Naive B cell (primary cell): Measurements from ENCODE around the gene KCNA4. TPM values are rescaled to one million over a fixed set of nuclear protein-coding genes. Genes with fewer than 3 reads are reported as not detected.
A peak's percentile ranks its signal among the peaks of the same experiment; 100 is the strongest.
"Not testable (repeated sequence)": the region's sequence is repeated elsewhere in the genome, so short reads cannot be mapped to it uniquely, and the experiment has no call there.

Experiments used
- ATAC-seq, 2 donors: fragments of 150-1000 bp; cut with Tn5 transposase; 2 replicates each; pipeline ENCODE4 v1.10.0; 2021; ENCODE audit warnings: low read depth in 2 of 2, mild to moderate bottlenecking in 2 of 2, moderate library complexity in 2 of 2
- DNase-seq: peaks from one replicate; pipeline ENCODE4 v3.0.0; 2022
- H3K27ac Mint-ChIP-seq, 6 donors: one replicate each; pipeline ENCODE4 v1.8.0; 2020 to 2022; ENCODE audit warnings: mild to moderate bottlenecking in 6 of 6, mixed read lengths in 6 of 6, moderate library complexity in 5 of 6, inconsistent platforms in 2 of 6
- H3K27me3 Mint-ChIP-seq, 3 donors: one replicate each; pipeline ENCODE4 v1.8.0; 2021 to 2022; ENCODE audit warnings: mixed read lengths in 3 of 3, mild to moderate bottlenecking in 1 of 3
- H3K36me3 Mint-ChIP-seq, 2 donors: one replicate each; pipeline ENCODE4 v1.8.0; 2020 to 2022; ENCODE audit warnings: mixed read lengths in 2 of 2, inconsistent platforms in 1 of 2, mild to moderate bottlenecking in 1 of 2
- H3K4me1 Mint-ChIP-seq, 3 donors: one replicate each; pipeline ENCODE4 v1.8.0; 2020 to 2022; ENCODE audit warnings: mixed read lengths in 3 of 3, inconsistent platforms in 1 of 3, mild to moderate bottlenecking in 1 of 3, moderate library complexity in 1 of 3
- H3K4me3 Mint-ChIP-seq, 8 donors: one replicate each; pipeline ENCODE4 v1.8.0; 2020 to 2022; ENCODE audit warnings: mild to moderate bottlenecking in 8 of 8, mixed read lengths in 8 of 8, moderate library complexity in 8 of 8, inconsistent platforms in 2 of 8
- H3K9me3 Mint-ChIP-seq, 7 donors: one replicate each; pipeline ENCODE4 v1.8.0; 2020 to 2022; ENCODE audit warnings: mixed read lengths in 7 of 7, mild to moderate bottlenecking in 5 of 7, inconsistent platforms in 2 of 7, moderate library complexity in 1 of 7
- polyA plus RNA-seq, 6 donors: library from polyadenylated mRNA; unstranded; fragments of 300-500 nt; fragmentation: Illumina TruSeq; gene quantifications; one replicate each; pipeline ENCODE4 v1.2.3, GENCODE V29; 2021; ENCODE audit warnings: low read depth in 6 of 6

KCNA4 gene
- polyA plus RNA-seq, 6 donors from 2014 or later = not detected

GRCh38 chr11:29975580-29975979 is 41.2 kb downstream of the KCNA4 start:
- not testable (repeated sequence) for H3K36me3 Mint-ChIP-seq, H3K27me3 Mint-ChIP-seq, H3K4me3 Mint-ChIP-seq, H3K4me1 Mint-ChIP-seq, DNase-seq, ATAC-seq
- H3K27ac Mint-ChIP-seq = peak overlapping the region in 1 of 6 donors; percentile 31
- H3K9me3 Mint-ChIP-seq = peaks cover 0 to 27% (median 8%) of the 10 kb centered on the region in 7 donors

- ATAC-seq (no peak), DNase-seq (no peak)
- Mint-ChIP-seq H3K36me3 (no peaks in the 10 kb centered on the region), H3K27me3 (no peaks in the 10 kb centered on the region), H3K27ac (no peak overlapping the region), H3K4me1 (no peaks in the 10 kb centered on the region), H3K9me3 (peaks cover 0 to 5% (median 0%) of the 10 kb centered on the region in 7 donors), H3K4me3 (no peak overlapping the region)
These were observed 53.0 kb downstream of the KCNA4 start for GRCh38 chr11:29963796-29964195.

GRCh38 chr11:29963036-29963435 is 53.8 kb downstream of the KCNA4 start:
- Mint-ChIP-seq H3K27ac (no peak overlapping the region), H3K9me3 (peaks cover 0 to 3% (median 0%) of the 10 kb centered on the region in 7 donors), H3K4me3 (no peak overlapping the region), H3K36me3 (no peaks in the 10 kb centered on the region), H3K4me1 (no peaks in the 10 kb centered on the region), H3K27me3 (no peaks in the 10 kb centered on the region)
- ATAC-seq (no peak), DNase-seq (no peak)

- H3K9me3 Mint-ChIP-seq = peaks cover 0 to 3% (median 0%) of the 10 kb centered on the region in 7 donors
- no peak overlapping the region for H3K4me3 Mint-ChIP-seq
- H3K27ac Mint-ChIP-seq = no peak overlapping the region
- no peaks in the 10 kb centered on the region for H3K4me1 Mint-ChIP-seq
- DNase-seq = no peak
- no peaks in the 10 kb centered on the region for H3K27me3 Mint-ChIP-seq
- no peaks in the 10 kb centered on the region for H3K36me3 Mint-ChIP-seq
- ATAC-seq = no peak
These were observed 54.6 kb downstream of the KCNA4 start for GRCh38 chr11:29962243-29962642.

Other genes starting within 250 kb of the KCNA4 start
- gene FSHB, start 214.0 kb upstream of the KCNA4 start, polyA plus RNA-seq = not detected